ENCODE results near the gene PPP1R3C. TPM values are rescaled to one million over a fixed set of nuclear protein-coding genes. Genes with fewer than 3 reads are reported as not detected.
A peak's percentile ranks its signal among the peaks of the same experiment; 100 is the strongest.

PPP1R3C gene
- total and polyA plus RNA-seq, 11 donors = 35.4 to 270 (median 140) TPM

- DNase-seq (no peak), ATAC-seq (peak in 3 of 4 donors; percentile 55 to 63 (median 57))
- intact Hi-C loops (cut with DNase I) = no loop called here
- H3K4me1 ChIP-seq = peaks cover 4 to 44% (median 20%) of the 10 kb centered on the region in 12 donors
- H3K27ac ChIP-seq = peak overlapping the region in 9 of 12 donors; percentile 8 to 61 (median 25)
- no peak for TF ChIP-seq CTCF (IDR thresholded peaks at IDR 0.05)
- TF ChIP-seq POLR2A (IDR thresholded peaks at IDR 0.05) = no peak
- H3K9me3 ChIP-seq = peaks cover 0 to 6% (median 0%) of the 10 kb centered on the region in 12 donors
- 39 to 51% (median 43%) methylated on average over 4 of the region's 4 CpGs for WGBS, 4 donors
- no peaks in the 10 kb centered on the region for H3K36me3 ChIP-seq
- H3K4me3 ChIP-seq = no peak overlapping the region
- no peaks in the 10 kb centered on the region for H3K27me3 ChIP-seq
Measured at GRCh38 chr10:91613411-91614187, 19.3 kb downstream of the PPP1R3C start.

- intact Hi-C loops (cut with DNase I) = no loop called here
- Histone ChIP-seq H3K9me3 (peaks cover 0 to 10% (median 1%) of the 10 kb centered on the region in 12 donors), H3K4me3 (no peak overlapping the region), H3K4me1 (peaks cover 4 to 58% (median 31%) of the 10 kb centered on the region in 12 donors), H3K36me3 (no peaks in the 10 kb centered on the region), H3K27me3 (no peaks in the 10 kb centered on the region), H3K27ac (peak overlapping the region in 10 of 12 donors; percentile 13 to 94 (median 82))
- WGBS, 4 donors = 53 to 82% (median 67%) methylated on average over 1 of the region's 1 CpG; no CpG with 5 or more reads in 1 of the 4 donors
- ATAC-seq (no peak), DNase-seq (no peak)
- TF ChIP-seq CTCF (IDR thresholded peaks at IDR 0.05) (no peak), POLR2A (IDR thresholded peaks at IDR 0.05) (no peak)
Measured at GRCh38 chr10:91610919-91611318, 22.0 kb downstream of the PPP1R3C start.

- Histone ChIP-seq H3K4me1 (peaks cover 4 to 59% (median 31%) of the 10 kb centered on the region in 12 donors), H3K4me3 (no peak overlapping the region), H3K27me3 (no peaks in the 10 kb centered on the region), H3K27ac (peak overlapping the region in 8 of 12 donors; percentile 44 to 96 (median 88)), H3K36me3 (no peaks in the 10 kb centered on the region), H3K9me3 (peaks cover 0 to 10% (median 3%) of the 10 kb centered on the region in 12 donors)
- TF ChIP-seq CTCF (IDR thresholded peaks at IDR 0.05) = no peak
- no peak for TF ChIP-seq POLR2A (IDR thresholded peaks at IDR 0.05)
- no peak for DNase-seq
- no peak for ATAC-seq
- WGBS, 4 donors = 61 to 73% (median 66%) methylated on average over 4 of the region's 4 CpGs
- intact Hi-C loops (cut with DNase I) = no loop called here
Measured at GRCh38 chr10:91610444-91610843, 22.4 kb downstream of the PPP1R3C start.

- Histone ChIP-seq H3K9me3 (peaks cover 0 to 13% (median 3%) of the 10 kb centered on the region in 12 donors), H3K27me3 (no peaks in the 10 kb centered on the region), H3K36me3 (no peaks in the 10 kb centered on the region), H3K27ac (peak overlapping the region; percentile 84 to 97 (median 90)), H3K4me3 (no peak overlapping the region), H3K4me1 (peaks cover 4 to 69% (median 35%) of the 10 kb centered on the region in 12 donors)
- 22 to 38% (median 28%) methylated on average over 5 of the region's 5 CpGs for WGBS, 4 donors
- intact Hi-C loops (cut with DNase I) = loop anchor here in 3 of 10 donors (2.0 kb wide), 3 partner anchors 17 to 21 kb away; no protein-coding TSS in a partner anchor
- DNase-seq = peak in 2 of 5 donors; percentile 35 to 59
- ATAC-seq = peak; percentile 73 to 85 (median 77)
- TF ChIP-seq POLR2A (IDR thresholded peaks at IDR 0.05) = no peak
- TF ChIP-seq CTCF (IDR thresholded peaks at IDR 0.05) = no peak
Measured at GRCh38 chr10:91607646-91608403, 25.0 kb downstream of the PPP1R3C start.
